GM23338 (cell line): ENCODE measurements around the gene RCSD1.

Experiments used
- CREB1 ChIP-seq: fragments of 250-450 bp; sonication (Bioruptor Pico); IDR thresholded peaks from 2 replicates; pipeline ENCODE4 v1.5.0; 2020; ENCODE audit warnings: low read depth, mild to moderate bottlenecking, moderate library complexity
- EZH2 ChIP-seq: fragments of 200-600 bp; sonication (generic); IDR thresholded peaks from one replicate; pipeline ENCODE4 v1.8.0; 2017; ENCODE audit warnings: antibody characterized with exemption, mild to moderate bottlenecking, low read depth; ENCODE audit not compliant: unreplicated experiment
- EZH2phosphoT487 ChIP-seq: fragments of 200-600 bp; sonication (generic); IDR thresholded peaks from one replicate; pipeline ENCODE4 v1.8.1; 2018; ENCODE audit warnings: antibody characterized with exemption; ENCODE audit not compliant: unreplicated experiment
- JUNB ChIP-seq: IDR thresholded peaks from one replicate; pipeline ENCODE4 v1.6.1; 2016; ENCODE audit warnings: antibody characterized with exemption; ENCODE audit not compliant: unreplicated experiment
- NANOG ChIP-seq: IDR thresholded peaks from 2 replicates; pipeline ENCODE4 v1.6.1; 2016; ENCODE audit warnings: antibody characterized with exemption, borderline replicate concordance
- POLR2AphosphoS5 ChIP-seq: IDR thresholded peaks from 2 replicates; pipeline ENCODE4 v1.6.1; 2016; ENCODE audit warnings: antibody characterized with exemption, low read depth
- ZNF114 ChIP-seq: fragments of 250-450 bp; sonication (Bioruptor Pico); IDR thresholded peaks from 2 replicates; pipeline ENCODE4 v1.5.0; 2020; ENCODE audit warnings: mild to moderate bottlenecking, moderate library complexity
- TF ChIP-seq, protein P1 (sequence below), 2 experiments: fragments of 200-600 bp in 1 of 2; sonication (generic) in 1 of 2; conservative IDR thresholded peaks; 2 replicates each; pipeline versions ENCODE4 v1.5.1 to v1.6.1; 2016 to 2017; ENCODE audit warnings: antibody characterized with exemption in 2 of 2, low read depth in 2 of 2, mild to moderate bottlenecking in 2 of 2, moderate library complexity in 1 of 2
- TF ChIP-seq, protein P2 (sequence below): IDR thresholded peaks from one replicate; pipeline ENCODE4 v1.6.1; 2018; ENCODE audit warnings: antibody characterized with exemption; ENCODE audit not compliant: unreplicated experiment
- TF ChIP-seq, protein P3 (sequence below): IDR thresholded peaks from 2 replicates; pipeline ENCODE4 v1.6.1; 2016; ENCODE audit warnings: antibody characterized with exemption
- TF ChIP-seq, protein P4 (sequence below): fragments of 250-450 bp; sonication (Bioruptor Pico); IDR thresholded peaks from 2 replicates; pipeline ENCODE4 v1.5.0; 2020; ENCODE audit warnings: mild to moderate bottlenecking, moderate library complexity

DNA sequence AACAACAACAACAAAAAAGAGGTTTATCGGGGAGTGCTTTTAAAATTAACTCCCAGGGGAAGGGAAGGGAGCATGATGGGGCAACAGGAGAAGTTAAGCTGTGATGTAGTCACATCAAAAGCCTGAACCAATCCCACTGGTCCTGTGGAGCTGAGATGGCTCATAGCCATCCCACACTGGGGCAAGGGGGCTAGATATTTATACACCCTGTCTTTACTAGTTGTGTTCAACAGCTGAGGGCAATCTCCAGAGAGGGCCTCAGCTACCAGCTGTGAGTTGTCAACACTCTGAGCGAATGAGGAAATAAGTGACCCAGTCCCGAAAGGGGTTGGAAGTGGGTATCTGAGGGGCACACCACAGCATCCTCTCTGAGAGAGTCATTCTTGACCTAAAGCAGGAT is 45.5 kb upstream of the RCSD1 start:
- TF ChIP-seq, protein P1, sequence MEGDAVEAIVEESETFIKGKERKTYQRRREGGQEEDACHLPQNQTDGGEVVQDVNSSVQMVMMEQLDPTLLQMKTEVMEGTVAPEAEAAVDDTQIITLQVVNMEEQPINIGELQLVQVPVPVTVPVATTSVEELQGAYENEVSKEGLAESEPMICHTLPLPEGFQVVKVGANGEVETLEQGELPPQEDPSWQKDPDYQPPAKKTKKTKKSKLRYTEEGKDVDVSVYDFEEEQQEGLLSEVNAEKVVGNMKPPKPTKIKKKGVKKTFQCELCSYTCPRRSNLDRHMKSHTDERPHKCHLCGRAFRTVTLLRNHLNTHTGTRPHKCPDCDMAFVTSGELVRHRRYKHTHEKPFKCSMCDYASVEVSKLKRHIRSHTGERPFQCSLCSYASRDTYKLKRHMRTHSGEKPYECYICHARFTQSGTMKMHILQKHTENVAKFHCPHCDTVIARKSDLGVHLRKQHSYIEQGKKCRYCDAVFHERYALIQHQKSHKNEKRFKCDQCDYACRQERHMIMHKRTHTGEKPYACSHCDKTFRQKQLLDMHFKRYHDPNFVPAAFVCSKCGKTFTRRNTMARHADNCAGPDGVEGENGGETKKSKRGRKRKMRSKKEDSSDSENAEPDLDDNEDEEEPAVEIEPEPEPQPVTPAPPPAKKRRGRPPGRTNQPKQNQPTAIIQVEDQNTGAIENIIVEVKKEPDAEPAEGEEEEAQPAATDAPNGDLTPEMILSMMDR (conservative IDR thresholded peaks at IDR 0.05; ENCODE audit: low read depth in 2 of 2) = no peak
- no peak for TF ChIP-seq CREB1 (CRISPR knock-in tag)
- TF ChIP-seq EZH2 = no peak
- TF ChIP-seq, protein P2, sequence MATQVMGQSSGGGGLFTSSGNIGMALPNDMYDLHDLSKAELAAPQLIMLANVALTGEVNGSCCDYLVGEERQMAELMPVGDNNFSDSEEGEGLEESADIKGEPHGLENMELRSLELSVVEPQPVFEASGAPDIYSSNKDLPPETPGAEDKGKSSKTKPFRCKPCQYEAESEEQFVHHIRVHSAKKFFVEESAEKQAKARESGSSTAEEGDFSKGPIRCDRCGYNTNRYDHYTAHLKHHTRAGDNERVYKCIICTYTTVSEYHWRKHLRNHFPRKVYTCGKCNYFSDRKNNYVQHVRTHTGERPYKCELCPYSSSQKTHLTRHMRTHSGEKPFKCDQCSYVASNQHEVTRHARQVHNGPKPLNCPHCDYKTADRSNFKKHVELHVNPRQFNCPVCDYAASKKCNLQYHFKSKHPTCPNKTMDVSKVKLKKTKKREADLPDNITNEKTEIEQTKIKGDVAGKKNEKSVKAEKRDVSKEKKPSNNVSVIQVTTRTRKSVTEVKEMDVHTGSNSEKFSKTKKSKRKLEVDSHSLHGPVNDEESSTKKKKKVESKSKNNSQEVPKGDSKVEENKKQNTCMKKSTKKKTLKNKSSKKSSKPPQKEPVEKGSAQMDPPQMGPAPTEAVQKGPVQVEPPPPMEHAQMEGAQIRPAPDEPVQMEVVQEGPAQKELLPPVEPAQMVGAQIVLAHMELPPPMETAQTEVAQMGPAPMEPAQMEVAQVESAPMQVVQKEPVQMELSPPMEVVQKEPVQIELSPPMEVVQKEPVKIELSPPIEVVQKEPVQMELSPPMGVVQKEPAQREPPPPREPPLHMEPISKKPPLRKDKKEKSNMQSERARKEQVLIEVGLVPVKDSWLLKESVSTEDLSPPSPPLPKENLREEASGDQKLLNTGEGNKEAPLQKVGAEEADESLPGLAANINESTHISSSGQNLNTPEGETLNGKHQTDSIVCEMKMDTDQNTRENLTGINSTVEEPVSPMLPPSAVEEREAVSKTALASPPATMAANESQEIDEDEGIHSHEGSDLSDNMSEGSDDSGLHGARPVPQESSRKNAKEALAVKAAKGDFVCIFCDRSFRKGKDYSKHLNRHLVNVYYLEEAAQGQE = no peak
- TF ChIP-seq EZH2phosphoT487 = no peak
- no peak for TF ChIP-seq NANOG
- no peak for TF ChIP-seq POLR2AphosphoS5
- TF ChIP-seq, protein P3, sequence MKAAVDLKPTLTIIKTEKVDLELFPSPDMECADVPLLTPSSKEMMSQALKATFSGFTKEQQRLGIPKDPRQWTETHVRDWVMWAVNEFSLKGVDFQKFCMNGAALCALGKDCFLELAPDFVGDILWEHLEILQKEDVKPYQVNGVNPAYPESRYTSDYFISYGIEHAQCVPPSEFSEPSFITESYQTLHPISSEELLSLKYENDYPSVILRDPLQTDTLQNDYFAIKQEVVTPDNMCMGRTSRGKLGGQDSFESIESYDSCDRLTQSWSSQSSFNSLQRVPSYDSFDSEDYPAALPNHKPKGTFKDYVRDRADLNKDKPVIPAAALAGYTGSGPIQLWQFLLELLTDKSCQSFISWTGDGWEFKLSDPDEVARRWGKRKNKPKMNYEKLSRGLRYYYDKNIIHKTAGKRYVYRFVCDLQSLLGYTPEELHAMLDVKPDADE = no peak
- TF ChIP-seq JUNB = no peak
- no peak for TF ChIP-seq ZNF114 (CRISPR knock-in tag)
- TF ChIP-seq, protein P4, sequence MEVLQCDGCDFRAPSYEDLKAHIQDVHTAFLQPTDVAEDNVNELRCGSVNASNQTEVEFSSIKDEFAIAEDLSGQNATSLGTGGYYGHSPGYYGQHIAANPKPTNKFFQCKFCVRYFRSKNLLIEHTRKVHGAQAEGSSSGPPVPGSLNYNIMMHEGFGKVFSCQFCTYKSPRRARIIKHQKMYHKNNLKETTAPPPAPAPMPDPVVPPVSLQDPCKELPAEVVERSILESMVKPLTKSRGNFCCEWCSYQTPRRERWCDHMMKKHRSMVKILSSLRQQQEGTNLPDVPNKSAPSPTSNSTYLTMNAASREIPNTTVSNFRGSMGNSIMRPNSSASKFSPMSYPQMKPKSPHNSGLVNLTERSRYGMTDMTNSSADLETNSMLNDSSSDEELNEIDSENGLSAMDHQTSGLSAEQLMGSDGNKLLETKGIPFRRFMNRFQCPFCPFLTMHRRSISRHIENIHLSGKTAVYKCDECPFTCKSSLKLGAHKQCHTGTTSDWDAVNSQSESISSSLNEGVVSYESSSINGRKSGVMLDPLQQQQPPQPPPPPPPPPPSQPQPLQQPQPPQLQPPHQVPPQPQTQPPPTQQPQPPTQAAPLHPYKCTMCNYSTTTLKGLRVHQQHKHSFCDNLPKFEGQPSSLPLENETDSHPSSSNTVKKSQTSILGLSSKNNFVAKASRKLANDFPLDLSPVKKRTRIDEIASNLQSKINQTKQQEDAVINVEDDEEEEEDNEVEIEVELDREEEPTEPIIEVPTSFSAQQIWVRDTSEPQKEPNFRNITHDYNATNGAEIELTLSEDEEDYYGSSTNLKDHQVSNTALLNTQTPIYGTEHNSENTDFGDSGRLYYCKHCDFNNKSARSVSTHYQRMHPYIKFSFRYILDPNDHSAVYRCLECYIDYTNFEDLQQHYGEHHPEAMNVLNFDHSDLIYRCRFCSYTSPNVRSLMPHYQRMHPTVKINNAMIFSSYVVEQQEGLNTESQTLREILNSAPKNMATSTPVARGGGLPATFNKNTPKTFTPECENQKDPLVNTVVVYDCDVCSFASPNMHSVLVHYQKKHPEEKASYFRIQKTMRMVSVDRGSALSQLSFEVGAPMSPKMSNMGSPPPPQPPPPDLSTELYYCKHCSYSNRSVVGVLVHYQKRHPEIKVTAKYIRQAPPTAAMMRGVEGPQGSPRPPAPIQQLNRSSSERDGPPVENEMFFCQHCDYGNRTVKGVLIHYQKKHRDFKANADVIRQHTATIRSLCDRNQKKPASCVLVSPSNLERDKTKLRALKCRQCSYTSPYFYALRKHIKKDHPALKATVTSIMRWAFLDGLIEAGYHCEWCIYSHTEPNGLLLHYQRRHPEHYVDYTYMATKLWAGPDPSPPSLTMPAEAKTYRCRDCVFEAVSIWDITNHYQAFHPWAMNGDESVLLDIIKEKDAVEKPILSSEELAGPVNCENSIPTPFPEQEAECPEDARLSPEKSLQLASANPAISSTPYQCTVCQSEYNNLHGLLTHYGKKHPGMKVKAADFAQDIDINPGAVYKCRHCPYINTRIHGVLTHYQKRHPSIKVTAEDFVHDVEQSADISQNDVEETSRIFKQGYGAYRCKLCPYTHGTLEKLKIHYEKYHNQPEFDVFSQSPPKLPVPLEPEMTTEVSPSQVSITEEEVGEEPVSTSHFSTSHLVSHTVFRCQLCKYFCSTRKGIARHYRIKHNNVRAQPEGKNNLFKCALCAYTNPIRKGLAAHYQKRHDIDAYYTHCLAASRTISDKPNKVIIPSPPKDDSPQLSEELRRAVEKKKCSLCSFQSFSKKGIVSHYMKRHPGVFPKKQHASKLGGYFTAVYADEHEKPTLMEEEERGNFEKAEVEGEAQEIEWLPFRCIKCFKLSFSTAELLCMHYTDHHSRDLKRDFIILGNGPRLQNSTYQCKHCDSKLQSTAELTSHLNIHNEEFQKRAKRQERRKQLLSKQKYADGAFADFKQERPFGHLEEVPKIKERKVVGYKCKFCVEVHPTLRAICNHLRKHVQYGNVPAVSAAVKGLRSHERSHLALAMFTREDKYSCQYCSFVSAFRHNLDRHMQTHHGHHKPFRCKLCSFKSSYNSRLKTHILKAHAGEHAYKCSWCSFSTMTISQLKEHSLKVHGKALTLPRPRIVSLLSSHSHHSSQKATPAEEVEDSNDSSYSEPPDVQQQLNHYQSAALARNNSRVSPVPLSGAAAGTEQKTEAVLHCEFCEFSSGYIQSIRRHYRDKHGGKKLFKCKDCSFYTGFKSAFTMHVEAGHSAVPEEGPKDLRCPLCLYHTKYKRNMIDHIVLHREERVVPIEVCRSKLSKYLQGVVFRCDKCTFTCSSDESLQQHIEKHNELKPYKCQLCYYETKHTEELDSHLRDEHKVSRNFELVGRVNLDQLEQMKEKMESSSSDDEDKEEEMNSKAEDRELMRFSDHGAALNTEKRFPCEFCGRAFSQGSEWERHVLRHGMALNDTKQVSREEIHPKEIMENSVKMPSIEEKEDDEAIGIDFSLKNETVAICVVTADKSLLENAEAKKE = no peak
